HG02571 (cell line): ENCODE data around the gene NRP1.

ENCODE experiments used
- ATAC-seq: cut with Tn5 transposase; IDR thresholded peaks from one replicate; pipeline ENCODE4 v1.9.1; 2021; ENCODE audit warnings: mild to moderate bottlenecking, moderate library complexity; ENCODE audit not compliant: unreplicated experiment

Gene NRP1

DNA sequence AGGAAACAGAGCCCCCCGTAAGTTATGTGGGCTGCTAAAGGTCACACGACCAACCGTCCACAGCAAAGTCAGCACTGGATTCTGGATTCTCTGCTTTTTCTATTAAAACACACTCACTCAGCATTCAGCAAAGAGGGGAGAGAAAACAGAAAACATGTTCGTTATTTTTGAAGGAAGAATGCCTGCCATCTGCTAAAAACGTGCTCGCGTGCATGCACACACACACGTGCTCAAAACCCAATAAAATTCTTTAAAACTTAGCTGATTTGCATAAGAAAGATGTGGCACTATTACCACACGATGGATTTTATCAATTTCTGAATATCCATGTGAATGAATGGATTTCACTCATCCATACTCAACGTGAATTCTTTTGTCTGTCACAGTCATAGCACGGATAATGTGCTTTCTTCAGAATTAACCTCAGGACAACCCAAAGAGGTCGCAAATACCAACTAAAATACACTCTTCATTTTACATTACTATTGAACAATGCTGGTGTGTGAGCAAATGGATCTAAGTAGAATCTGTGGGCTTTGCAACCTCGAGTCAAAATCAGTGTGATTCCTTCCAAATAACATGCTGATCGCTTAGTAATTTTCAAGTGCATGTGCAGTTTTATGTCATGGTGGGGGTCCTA is 40.8 kb downstream of the NRP1 start:
- ATAC-seq, result no peak

GRCh38 chr10:33293076-33293475 is 41.4 kb downstream of the NRP1 start:
- ATAC-seq, result no peak

GRCh38 chr10:33291053-33291592 is 43.3 kb downstream of the NRP1 start:
- ATAC-seq, result no peak

- ATAC-seq, result no peak
These were observed 44.0 kb downstream of the NRP1 start for GRCh38 chr10:33290321-33291052.

- ATAC-seq, result no peak
These were observed 44.7 kb downstream of the NRP1 start for GRCh38 chr10:33289776-33290175.

- ATAC-seq, result no peak
These were observed 46.3 kb downstream of the NRP1 start for GRCh38 chr10:33288127-33288526.

- no peak for ATAC-seq
These were observed 47.4 kb downstream of the NRP1 start for GRCh38 chr10:33287112-33287511.

- no peak for ATAC-seq
These were observed 48.1 kb downstream of the NRP1 start for GRCh38 chr10:33286157-33286934.

- ATAC-seq, result no peak
These were observed 49.5 kb downstream of the NRP1 start for GRCh38 chr10:33284945-33285344.

DNA sequence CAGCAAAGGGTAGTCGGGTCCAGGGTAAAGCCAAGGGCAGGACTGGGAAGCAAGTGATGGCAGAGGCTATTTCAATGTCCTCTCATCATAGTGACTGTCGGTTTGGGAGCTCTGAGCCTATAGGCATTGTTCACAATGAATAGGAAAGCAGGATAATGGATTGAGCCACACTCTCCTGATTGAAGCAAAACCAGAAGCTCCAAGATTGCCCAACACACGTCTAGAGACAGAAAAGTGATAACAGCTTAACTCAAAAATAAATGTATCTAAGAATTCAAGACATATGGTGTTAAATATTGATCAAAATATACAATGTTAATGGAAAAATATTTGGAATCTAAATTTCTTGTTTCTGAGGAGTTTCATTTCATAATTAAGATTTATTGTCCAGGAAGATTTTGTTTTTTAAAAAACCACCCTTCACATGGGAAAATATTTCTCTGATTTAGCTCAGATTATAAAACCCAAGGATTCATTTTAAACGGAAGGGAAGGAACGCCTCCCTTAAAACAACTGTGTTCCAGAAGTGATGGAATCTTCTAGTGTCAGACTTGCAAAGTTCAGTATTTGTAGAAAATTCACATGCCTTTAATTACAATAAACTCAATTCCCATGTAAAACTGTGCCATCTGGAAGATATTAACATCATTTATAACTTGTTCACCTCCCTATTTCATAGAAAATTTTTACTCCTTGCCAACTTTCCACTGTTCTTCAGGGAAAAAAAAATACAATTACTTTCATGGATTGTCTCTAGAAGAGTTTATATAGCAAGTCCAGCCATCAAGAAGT is 54.5 kb downstream of the NRP1 start:
- no peak for ATAC-seq

GRCh38 chr10:33279276-33279675 is 55.2 kb downstream of the NRP1 start:
- no peak for ATAC-seq

DNA sequence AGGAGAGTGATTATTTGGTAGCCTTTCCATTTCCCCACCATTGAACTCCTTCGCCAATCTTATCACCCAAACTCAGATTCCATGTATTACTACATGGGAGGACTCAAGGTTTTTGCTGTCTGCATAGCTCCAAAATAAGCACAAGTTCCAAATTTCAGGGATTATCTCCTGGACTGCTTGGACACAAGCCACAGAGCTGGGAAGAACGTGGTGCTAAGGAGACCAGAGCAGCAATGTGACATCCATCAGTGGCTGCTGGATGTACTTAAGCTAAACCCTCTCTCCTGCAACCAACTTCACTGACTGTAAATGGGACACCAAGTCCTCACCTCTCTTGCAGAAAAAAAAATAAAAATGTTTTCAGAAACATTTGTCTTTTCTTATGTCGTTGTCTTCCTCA is 56.3 kb downstream of the NRP1 start:
- ATAC-seq, result no peak

GRCh38 chr10:33277135-33277536 is 57.3 kb downstream of the NRP1 start:
- ATAC-seq, result no peak

GRCh38 chr10:33276282-33276923 is 58.1 kb downstream of the NRP1 start:
- ATAC-seq, result no peak

DNA sequence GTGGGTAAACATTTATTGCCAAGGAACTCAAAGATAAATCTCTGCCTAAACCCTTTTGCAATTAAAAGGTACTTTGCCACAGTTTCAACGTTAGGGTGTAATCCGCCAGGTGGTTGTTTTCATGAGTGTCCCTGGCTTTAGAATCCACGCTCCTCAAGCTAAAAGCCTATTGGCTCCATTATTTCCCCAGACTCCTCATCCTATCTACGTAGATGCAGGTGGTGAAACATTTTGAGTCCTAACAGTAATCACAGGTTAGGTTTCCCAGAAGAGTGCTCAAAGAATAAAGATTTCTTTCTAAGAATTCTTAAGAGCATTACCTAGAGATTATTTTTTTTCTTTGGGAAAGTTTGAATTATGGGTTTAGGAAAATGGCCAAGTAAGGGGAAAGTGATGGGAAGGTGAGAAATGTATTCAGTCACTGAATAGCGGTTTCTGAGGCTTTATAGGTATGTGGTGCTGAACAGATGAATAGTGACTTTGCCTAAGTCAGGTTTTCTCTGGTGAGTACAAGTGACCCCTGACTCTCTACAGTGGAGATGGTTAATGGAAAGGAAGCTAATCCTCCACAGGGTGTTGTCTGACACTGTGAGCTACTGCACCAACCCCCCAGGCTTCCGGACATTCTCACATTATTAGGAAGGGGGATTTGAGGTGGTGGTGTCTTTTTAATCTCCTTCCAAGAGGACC is 60.2 kb downstream of the NRP1 start:
- ATAC-seq, result no peak

- ATAC-seq, result no peak
These were observed 61.0 kb downstream of the NRP1 start for GRCh38 chr10:33273295-33274002.

DNA sequence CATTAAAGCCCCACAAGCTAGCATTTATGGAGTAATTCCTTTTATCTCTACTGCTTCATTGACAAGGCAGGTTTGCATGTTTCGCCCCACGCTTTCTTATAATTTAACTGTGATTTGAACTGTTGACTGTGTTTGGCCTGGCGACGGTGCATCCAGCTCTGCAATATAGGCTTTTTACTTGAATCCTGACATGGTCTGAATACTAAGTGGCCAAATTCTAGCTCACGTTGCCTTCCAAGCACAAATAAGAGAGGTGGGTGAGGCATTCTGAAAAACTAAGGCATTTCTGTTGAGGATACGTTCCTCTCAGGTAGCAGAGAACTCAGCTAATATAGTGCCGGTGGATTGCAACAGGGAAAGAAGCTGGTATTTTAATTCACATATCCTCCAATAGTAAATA is 61.8 kb downstream of the NRP1 start:
- ATAC-seq, result no peak

DNA sequence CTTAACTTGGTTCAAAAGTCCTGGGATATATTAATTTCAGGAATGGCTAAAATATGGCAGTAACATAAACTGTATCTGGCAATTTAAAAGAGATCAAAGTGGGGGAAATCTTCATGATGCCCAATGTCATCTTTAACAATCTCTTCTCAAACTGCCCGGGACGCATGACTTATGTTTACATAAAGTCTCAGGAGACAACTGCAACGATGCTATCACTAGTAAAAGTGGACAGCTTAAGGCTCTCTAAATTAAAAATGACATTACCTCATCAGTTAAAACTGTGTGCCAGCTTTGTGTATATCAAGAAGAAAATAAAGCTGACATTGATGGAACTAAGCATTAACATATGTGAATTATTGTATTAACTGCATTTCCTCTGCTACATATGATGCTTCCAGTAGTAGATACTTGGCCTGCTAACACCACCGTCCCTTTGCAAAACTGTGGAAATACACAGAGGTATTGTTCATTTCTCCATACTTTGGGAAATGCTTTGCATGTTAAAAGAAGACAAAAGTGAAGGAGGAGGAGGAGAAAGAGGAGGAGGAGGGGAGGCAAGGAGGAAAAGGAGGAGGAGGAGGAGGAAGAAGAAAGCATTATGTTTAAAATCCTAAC is 62.4 kb downstream of the NRP1 start:
- no peak for ATAC-seq

DNA sequence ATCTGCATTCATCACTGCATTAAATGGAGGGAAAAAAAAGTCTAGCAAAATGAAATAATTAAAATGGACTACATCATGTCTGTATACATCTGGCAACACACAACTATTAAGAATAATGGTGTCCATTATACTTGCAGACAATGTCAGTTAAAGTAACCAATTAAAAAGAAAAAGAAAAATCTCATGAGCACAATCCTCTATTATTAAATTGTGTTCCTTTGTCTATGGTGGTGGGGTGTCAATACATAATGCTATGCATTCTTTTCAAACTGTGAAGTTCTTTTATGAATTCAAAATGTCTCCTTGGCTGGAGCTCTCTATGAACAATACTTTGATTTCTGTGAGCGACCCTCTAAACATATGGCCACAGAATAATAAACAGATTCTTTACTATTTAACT is 63.5 kb downstream of the NRP1 start:
- ATAC-seq, result no peak
